ENCODE measurements around the gene TGFB1I1.

- TF ChIP-seq, protein P1, sequence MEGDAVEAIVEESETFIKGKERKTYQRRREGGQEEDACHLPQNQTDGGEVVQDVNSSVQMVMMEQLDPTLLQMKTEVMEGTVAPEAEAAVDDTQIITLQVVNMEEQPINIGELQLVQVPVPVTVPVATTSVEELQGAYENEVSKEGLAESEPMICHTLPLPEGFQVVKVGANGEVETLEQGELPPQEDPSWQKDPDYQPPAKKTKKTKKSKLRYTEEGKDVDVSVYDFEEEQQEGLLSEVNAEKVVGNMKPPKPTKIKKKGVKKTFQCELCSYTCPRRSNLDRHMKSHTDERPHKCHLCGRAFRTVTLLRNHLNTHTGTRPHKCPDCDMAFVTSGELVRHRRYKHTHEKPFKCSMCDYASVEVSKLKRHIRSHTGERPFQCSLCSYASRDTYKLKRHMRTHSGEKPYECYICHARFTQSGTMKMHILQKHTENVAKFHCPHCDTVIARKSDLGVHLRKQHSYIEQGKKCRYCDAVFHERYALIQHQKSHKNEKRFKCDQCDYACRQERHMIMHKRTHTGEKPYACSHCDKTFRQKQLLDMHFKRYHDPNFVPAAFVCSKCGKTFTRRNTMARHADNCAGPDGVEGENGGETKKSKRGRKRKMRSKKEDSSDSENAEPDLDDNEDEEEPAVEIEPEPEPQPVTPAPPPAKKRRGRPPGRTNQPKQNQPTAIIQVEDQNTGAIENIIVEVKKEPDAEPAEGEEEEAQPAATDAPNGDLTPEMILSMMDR (conservative IDR thresholded peaks at IDR 0.05; ENCODE audit: low read depth in 2 of 2), result no peak
- TF ChIP-seq POLR2AphosphoS5 (IDR thresholded peaks at IDR 0.05; ENCODE audit: low read depth), result no peak
- TF ChIP-seq CREB1 (CRISPR knock-in tag; IDR thresholded peaks at IDR 0.05; ENCODE audit: low read depth), result no peak
- TF ChIP-seq, protein P2, sequence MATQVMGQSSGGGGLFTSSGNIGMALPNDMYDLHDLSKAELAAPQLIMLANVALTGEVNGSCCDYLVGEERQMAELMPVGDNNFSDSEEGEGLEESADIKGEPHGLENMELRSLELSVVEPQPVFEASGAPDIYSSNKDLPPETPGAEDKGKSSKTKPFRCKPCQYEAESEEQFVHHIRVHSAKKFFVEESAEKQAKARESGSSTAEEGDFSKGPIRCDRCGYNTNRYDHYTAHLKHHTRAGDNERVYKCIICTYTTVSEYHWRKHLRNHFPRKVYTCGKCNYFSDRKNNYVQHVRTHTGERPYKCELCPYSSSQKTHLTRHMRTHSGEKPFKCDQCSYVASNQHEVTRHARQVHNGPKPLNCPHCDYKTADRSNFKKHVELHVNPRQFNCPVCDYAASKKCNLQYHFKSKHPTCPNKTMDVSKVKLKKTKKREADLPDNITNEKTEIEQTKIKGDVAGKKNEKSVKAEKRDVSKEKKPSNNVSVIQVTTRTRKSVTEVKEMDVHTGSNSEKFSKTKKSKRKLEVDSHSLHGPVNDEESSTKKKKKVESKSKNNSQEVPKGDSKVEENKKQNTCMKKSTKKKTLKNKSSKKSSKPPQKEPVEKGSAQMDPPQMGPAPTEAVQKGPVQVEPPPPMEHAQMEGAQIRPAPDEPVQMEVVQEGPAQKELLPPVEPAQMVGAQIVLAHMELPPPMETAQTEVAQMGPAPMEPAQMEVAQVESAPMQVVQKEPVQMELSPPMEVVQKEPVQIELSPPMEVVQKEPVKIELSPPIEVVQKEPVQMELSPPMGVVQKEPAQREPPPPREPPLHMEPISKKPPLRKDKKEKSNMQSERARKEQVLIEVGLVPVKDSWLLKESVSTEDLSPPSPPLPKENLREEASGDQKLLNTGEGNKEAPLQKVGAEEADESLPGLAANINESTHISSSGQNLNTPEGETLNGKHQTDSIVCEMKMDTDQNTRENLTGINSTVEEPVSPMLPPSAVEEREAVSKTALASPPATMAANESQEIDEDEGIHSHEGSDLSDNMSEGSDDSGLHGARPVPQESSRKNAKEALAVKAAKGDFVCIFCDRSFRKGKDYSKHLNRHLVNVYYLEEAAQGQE (IDR thresholded peaks at IDR 0.05; ENCODE audit: unreplicated experiment), result no peak
- no peak for TF ChIP-seq ETS1 (IDR thresholded peaks at IDR 0.05)
- TF ChIP-seq EZH2phosphoT487 (IDR thresholded peaks at IDR 0.05; ENCODE audit: unreplicated experiment), result no peak
- TF ChIP-seq EZH2 (IDR thresholded peaks at IDR 0.05; ENCODE audit: low read depth, unreplicated experiment), result no peak
- TF ChIP-seq NANOG (IDR thresholded peaks at IDR 0.05; ENCODE audit: borderline replicate concordance), result no peak
- TF ChIP-seq ZNF114 (CRISPR knock-in tag; IDR thresholded peaks at IDR 0.05), result no peak
- TF ChIP-seq JUNB (IDR thresholded peaks at IDR 0.05; ENCODE audit: unreplicated experiment), result no peak
- TF ChIP-seq ZNF331 (CRISPR knock-in tag; IDR thresholded peaks at IDR 0.05; ENCODE audit: low read depth), result no peak
Measured at GRCh38 chr16:31466381-31466841, 5.5 kb upstream of the TGFB1I1 start.

Measured in GM23338 (cell line).